ENCODE data around the gene FOXJ3.

Gene FOXJ3

GRCh38 chr1:42290130-42290529 is 44.9 kb downstream of the FOXJ3 start:
- no peak for TF ChIP-seq EZH2phosphoT487 (IDR thresholded peaks at IDR 0.05; ENCODE audit: borderline replicate concordance, low read length)
- TF ChIP-seq, protein P1, sequence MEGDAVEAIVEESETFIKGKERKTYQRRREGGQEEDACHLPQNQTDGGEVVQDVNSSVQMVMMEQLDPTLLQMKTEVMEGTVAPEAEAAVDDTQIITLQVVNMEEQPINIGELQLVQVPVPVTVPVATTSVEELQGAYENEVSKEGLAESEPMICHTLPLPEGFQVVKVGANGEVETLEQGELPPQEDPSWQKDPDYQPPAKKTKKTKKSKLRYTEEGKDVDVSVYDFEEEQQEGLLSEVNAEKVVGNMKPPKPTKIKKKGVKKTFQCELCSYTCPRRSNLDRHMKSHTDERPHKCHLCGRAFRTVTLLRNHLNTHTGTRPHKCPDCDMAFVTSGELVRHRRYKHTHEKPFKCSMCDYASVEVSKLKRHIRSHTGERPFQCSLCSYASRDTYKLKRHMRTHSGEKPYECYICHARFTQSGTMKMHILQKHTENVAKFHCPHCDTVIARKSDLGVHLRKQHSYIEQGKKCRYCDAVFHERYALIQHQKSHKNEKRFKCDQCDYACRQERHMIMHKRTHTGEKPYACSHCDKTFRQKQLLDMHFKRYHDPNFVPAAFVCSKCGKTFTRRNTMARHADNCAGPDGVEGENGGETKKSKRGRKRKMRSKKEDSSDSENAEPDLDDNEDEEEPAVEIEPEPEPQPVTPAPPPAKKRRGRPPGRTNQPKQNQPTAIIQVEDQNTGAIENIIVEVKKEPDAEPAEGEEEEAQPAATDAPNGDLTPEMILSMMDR (IDR thresholded peaks at IDR 0.05; ENCODE audit: low read depth, low read length, poor library complexity, severe bottlenecking), result no peak

DNA sequence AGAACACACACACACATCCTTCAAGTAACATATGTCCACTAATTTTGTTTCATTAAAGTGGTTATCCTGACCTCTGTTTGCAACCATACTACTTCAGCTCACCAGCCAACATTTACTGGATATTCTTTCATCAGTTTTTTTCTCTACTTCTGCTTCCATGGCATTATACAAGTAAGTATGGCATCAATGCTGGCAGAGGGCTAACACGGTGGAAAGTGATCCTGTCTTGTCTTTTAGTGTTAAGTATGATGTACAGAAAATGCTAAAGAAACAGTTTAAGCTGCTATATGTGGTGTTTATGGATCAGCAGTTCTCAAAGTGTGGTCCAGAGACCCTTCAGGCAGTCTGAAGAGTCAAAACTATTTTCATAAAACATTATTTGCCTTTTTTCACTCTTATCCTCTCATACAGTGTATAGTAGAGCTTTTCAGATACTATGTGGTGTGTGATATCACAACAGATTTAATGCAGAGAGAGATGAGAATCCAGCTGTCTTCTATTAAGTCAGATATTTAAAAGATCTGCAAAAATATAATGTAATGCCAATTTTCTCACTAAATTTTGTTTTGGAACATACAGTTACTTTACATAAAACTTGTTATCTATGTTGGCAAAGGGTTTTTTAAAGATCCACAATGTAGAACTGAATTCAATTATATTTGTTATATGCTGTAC is 46.6 kb downstream of the FOXJ3 start:
- Histone ChIP-seq H3K4me2 (ENCODE audit: low read length) (no peak overlapping the region), H3F3A (ENCODE audit: control insufficient read depth, insufficient read depth) (no peaks in the 10 kb centered on the region), H3K27me3 (ENCODE audit: control insufficient read depth, low read length) (no peaks in the 10 kb centered on the region), H4K20me1 (ENCODE audit: control insufficient read depth, insufficient read depth, low read depth, low read length) (peaks cover 7% of the 10 kb centered on the region; the same call in 1 of the 2 replicates), H3K79me2 (ENCODE audit: control insufficient read depth, low read length) (peaks cover 65% of the 10 kb centered on the region), H3K9me3 (ENCODE audit: control insufficient read depth, insufficient read depth, low read length) (no peaks in the 10 kb centered on the region), H3K4me3 (ENCODE audit: low read length) (no peak overlapping the region), H3K27ac (ENCODE audit: low read depth, low read length) (no peak overlapping the region), H3K36me3 (ENCODE audit: control insufficient read depth, low read length) (no peaks in the 10 kb centered on the region), H3K4me1 (ENCODE audit: control insufficient read depth, low read length) (no peaks in the 10 kb centered on the region), H3K9me2 (replicated peaks; ENCODE audit: control insufficient read depth, low read length) (no peaks in the 10 kb centered on the region)
- TF ChIP-seq EZH2phosphoT487 (IDR thresholded peaks at IDR 0.05; ENCODE audit: borderline replicate concordance, low read length), result no peak
- TF ChIP-seq, protein P1 (IDR thresholded peaks at IDR 0.05; ENCODE audit: low read depth, low read length, poor library complexity, severe bottlenecking), result no peak

More at GRCh38 chr1:42290130-42290529, 44.9 kb downstream of the FOXJ3 start:
- Histone ChIP-seq H3K79me2 (ENCODE audit: control insufficient read depth, low read length) (peaks cover 67% of the 10 kb centered on the region), H3F3A (ENCODE audit: control insufficient read depth, insufficient read depth) (no peaks in the 10 kb centered on the region), H3K4me2 (ENCODE audit: low read length) (no peak overlapping the region), H3K4me1 (ENCODE audit: control insufficient read depth, low read length) (no peaks in the 10 kb centered on the region), H4K20me1 (ENCODE audit: control insufficient read depth, insufficient read depth, low read depth, low read length) (peaks cover 4% of the 10 kb centered on the region; the same call in 1 of the 2 replicates), H3K9me3 (ENCODE audit: control insufficient read depth, insufficient read depth, low read length) (no peaks in the 10 kb centered on the region), H3K4me3 (ENCODE audit: low read length) (no peak overlapping the region), H3K36me3 (ENCODE audit: control insufficient read depth, low read length) (no peaks in the 10 kb centered on the region), H3K9me2 (replicated peaks; ENCODE audit: control insufficient read depth, low read length) (no peaks in the 10 kb centered on the region), H3K27me3 (ENCODE audit: control insufficient read depth, low read length) (no peaks in the 10 kb centered on the region), H3K27ac (ENCODE audit: low read depth, low read length) (no peak overlapping the region)

DNA sequence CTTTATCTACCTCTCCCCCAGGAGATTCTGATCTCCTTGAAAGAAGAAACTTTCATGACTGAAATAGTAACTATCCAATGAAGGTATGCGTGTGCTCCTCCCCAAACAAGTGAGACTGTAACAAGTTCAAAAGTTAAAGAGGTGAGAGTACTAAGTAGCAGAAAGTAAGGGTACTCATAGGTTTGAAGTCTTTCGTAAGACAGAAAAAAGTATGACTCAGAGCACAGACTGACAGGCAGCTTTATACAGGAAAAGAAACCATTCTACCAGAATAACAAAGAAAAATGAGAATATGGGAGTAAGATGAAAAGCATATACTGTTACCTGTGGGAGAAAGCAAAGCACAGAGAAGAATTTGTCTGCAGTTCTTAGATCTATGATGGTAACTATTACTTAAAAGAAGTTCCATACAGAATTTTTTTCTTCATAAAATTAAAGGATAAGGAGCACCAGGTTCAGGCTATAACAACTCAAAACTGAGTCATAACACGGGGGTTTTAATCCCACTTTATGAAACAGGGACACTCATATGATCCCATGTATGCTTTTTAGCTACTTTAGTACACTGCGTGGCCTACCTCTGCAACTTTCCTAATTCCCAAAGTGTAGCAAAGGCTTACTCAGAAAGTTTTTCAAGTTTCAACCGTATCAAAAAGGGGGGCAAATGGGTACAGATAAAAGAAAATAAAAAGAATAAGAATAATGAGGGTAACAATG is 52.0 kb downstream of the FOXJ3 start:
- no peaks in the 10 kb centered on the region for H3K9me3 ChIP-seq (ENCODE audit: control insufficient read depth, insufficient read depth, low read length)
- TF ChIP-seq, protein P1 (IDR thresholded peaks at IDR 0.05; ENCODE audit: low read depth, low read length, poor library complexity, severe bottlenecking), result no peak
- no peak for TF ChIP-seq EZH2phosphoT487 (IDR thresholded peaks at IDR 0.05; ENCODE audit: borderline replicate concordance, low read length)
- H3K4me2 ChIP-seq (ENCODE audit: low read length), result no peak overlapping the region
- H3K79me2 ChIP-seq (ENCODE audit: control insufficient read depth, low read length), result peaks cover 66% of the 10 kb centered on the region
- H3K9me2 ChIP-seq (replicated peaks; ENCODE audit: control insufficient read depth, low read length), result no peaks in the 10 kb centered on the region
- H3F3A ChIP-seq (ENCODE audit: control insufficient read depth, insufficient read depth), result no peaks in the 10 kb centered on the region
- no peak overlapping the region for H3K4me3 ChIP-seq (ENCODE audit: low read length)
- H3K27ac ChIP-seq (ENCODE audit: low read depth, low read length), result no peak overlapping the region
- no peaks in the 10 kb centered on the region for H3K4me1 ChIP-seq (ENCODE audit: control insufficient read depth, low read length)
- H3K36me3 ChIP-seq (ENCODE audit: control insufficient read depth, low read length), result peaks cover 6% of the 10 kb centered on the region
- no peaks in the 10 kb centered on the region for H3K27me3 ChIP-seq (ENCODE audit: control insufficient read depth, low read length)
- peaks cover 6% of the 10 kb centered on the region; the same call in 1 of the 2 replicates for H4K20me1 ChIP-seq (ENCODE audit: control insufficient read depth, insufficient read depth, low read depth, low read length)

Data from DOHH2 (cell line).